Loucy (cell line): ENCODE measurements around the gene CERS4.

Source experiments
- H2AFZ ChIP-seq: fragments of 200-600 bp; sonication (generic); 2 replicates; pipeline ENCODE4 v1.6.0; 2016; ENCODE audit warnings: antibody characterized with exemption, mild to moderate bottlenecking, low read length, moderate library complexity
- H3F3A ChIP-seq: fragments of 200-600 bp; 2 replicates; pipeline ENCODE4 v1.6.0; 2016; ENCODE audit warnings: antibody characterized with exemption, low read depth, mild to moderate bottlenecking
- H3K27me3 ChIP-seq: fragments of 200-600 bp; sonication (generic); 2 replicates; pipeline ENCODE4 v1.6.1; 2014; ENCODE audit warnings: low read length, mild to moderate bottlenecking; ENCODE audit not compliant: insufficient read depth, poor library complexity, severe bottlenecking
- H3K36me3 ChIP-seq: fragments of 200-600 bp; sonication (generic); 2 replicates; pipeline ENCODE4 v1.6.1; 2016; ENCODE audit warnings: low read length; ENCODE audit not compliant: insufficient read depth
- H3K4me1 ChIP-seq: fragments of 200-600 bp; sonication (generic); 2 replicates; pipeline ENCODE4 v1.5.1; 2014; ENCODE audit warnings: low read length, mild to moderate bottlenecking; ENCODE audit not compliant: insufficient read depth, poor library complexity, severe bottlenecking
- H3K4me2 ChIP-seq: fragments of 200-600 bp; sonication (generic); 2 replicates; pipeline ENCODE4 v1.6.0; 2014; ENCODE audit warnings: antibody characterized with exemption, low read length, low read depth, mild to moderate bottlenecking; ENCODE audit not compliant: poor library complexity, severe bottlenecking
- H3K4me3 ChIP-seq: fragments of 200-600 bp; sonication (generic); 2 replicates; pipeline ENCODE4 v1.5.1; 2014; ENCODE audit warnings: low read length, mild to moderate bottlenecking, mixed read lengths; ENCODE audit not compliant: poor library complexity, severe bottlenecking
- H3K79me2 ChIP-seq: fragments of 200-600 bp; sonication (generic); 2 replicates; pipeline ENCODE4 v1.6.1; 2014; ENCODE audit warnings: low read length; ENCODE audit not compliant: insufficient read depth
- H3K9ac ChIP-seq: fragments of 200-600 bp; sonication (generic); 2 replicates; pipeline ENCODE4 v1.6.0; 2014; ENCODE audit warnings: mild to moderate bottlenecking, low read depth, low read length, moderate library complexity; ENCODE audit not compliant: poor library complexity, severe bottlenecking
- H3K9me2 ChIP-seq: fragments of 200-600 bp; sonication (generic); replicated peaks from 2 replicates; pipeline ENCODE4 v1.6.1; 2016; ENCODE audit warnings: low read depth, low read length, mixed read lengths
- H3K9me3 ChIP-seq: fragments of 200-600 bp; sonication (generic); 2 replicates; pipeline ENCODE4 v1.6.1; 2014; ENCODE audit warnings: mild to moderate bottlenecking, antibody characterized with exemption, low read length, low read depth; ENCODE audit not compliant: insufficient read depth
- H4K20me1 ChIP-seq: fragments of 200-600 bp; sonication (generic); 2 replicates; pipeline ENCODE4 v1.6.0; 2014; ENCODE audit warnings: antibody characterized with exemption, low read length, mild to moderate bottlenecking; ENCODE audit not compliant: insufficient read depth, poor library complexity, severe bottlenecking
- CTCF ChIP-seq: fragments of 200-600 bp; sonication (generic); conservative IDR thresholded peaks from 2 replicates; pipeline ENCODE4 v1.5.1; 2014; ENCODE audit warnings: mild to moderate bottlenecking, antibody characterized with exemption, low read length
- EZH2phosphoT487 ChIP-seq: fragments of 200-600 bp; IDR thresholded peaks from 2 replicates; pipeline ENCODE4 v1.6.1; 2018; ENCODE audit warnings: antibody characterized with exemption, mild to moderate bottlenecking, moderate library complexity, borderline replicate concordance

Gene CERS4

DNA sequence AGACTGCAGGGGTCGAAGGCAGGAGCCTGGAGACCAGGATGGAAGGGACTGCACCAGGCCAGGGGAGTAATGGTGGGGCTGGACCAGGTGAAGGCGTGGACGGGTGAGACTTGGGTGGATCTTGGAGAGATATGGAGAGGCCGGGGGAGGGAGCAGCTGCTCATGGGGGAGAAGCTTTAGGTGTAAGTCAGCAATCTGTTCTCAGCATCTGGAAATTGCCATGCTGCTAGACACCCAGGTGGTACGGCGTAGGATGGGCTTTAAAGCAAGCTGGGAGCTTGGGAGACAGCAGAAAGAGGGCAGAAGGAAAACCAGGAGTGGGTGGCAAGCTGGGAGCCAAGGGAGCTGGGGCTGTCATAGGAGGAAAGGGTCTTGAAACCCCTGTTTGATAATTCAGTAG lies 3.0 kb downstream of the CERS4 start:
- H3K4me1 ChIP-seq, result peaks cover 47% of the 10 kb centered on the region
- H3K79me2 ChIP-seq, result peaks cover 56% of the 10 kb centered on the region
- H3K9me3 ChIP-seq, result no peaks in the 10 kb centered on the region
- peaks cover 7% of the 10 kb centered on the region for H4K20me1 ChIP-seq
- no peaks in the 10 kb centered on the region for H3K36me3 ChIP-seq
- peak overlapping the region; percentile 76 for H3K9ac ChIP-seq
- no peaks in the 10 kb centered on the region for H3F3A ChIP-seq
- TF ChIP-seq CTCF, result no peak
- TF ChIP-seq EZH2phosphoT487, result no peak
- H3K4me3 ChIP-seq, result peak overlapping the region; percentile 77
- no peaks in the 10 kb centered on the region for H3K27me3 ChIP-seq
- no peak overlapping the region for H2AFZ ChIP-seq
- peak overlapping the region; percentile 73 for H3K4me2 ChIP-seq
- no peaks in the 10 kb centered on the region for H3K9me2 ChIP-seq

DNA sequence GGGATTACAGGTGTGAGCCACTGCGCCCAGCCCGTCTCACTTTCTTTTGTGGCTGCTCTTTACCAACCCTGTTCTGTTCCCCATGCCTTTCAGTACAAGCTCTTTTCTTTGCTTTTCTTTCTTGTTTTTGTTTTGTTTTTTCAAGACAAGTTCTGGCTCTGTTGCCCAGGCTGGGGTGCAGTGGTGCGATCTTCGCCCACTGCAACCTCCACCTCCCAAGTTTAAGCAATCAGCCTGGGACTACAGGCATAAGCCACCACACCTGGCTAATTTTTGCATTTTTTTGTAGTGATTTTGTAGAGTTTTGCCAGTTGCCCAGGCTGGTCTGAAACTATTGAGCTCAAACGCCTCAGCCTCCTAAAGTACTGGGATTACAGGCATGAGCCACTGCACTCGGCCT lies 3.7 kb downstream of the CERS4 start:
- Histone ChIP-seq H3K9me3 (no peaks in the 10 kb centered on the region), H4K20me1 (peaks cover 7% of the 10 kb centered on the region), H3K36me3 (no peaks in the 10 kb centered on the region), H3K9ac (no peak overlapping the region), H3K9me2 (no peaks in the 10 kb centered on the region), H3K4me1 (peaks cover 47% of the 10 kb centered on the region), H3K27me3 (no peaks in the 10 kb centered on the region), H3K4me3 (no peak overlapping the region), H2AFZ (no peak overlapping the region), H3K79me2 (peaks cover 56% of the 10 kb centered on the region), H3K4me2 (peak overlapping the region; percentile 28), H3F3A (no peaks in the 10 kb centered on the region)
- TF ChIP-seq CTCF, result no peak
- no peak for TF ChIP-seq EZH2phosphoT487

DNA sequence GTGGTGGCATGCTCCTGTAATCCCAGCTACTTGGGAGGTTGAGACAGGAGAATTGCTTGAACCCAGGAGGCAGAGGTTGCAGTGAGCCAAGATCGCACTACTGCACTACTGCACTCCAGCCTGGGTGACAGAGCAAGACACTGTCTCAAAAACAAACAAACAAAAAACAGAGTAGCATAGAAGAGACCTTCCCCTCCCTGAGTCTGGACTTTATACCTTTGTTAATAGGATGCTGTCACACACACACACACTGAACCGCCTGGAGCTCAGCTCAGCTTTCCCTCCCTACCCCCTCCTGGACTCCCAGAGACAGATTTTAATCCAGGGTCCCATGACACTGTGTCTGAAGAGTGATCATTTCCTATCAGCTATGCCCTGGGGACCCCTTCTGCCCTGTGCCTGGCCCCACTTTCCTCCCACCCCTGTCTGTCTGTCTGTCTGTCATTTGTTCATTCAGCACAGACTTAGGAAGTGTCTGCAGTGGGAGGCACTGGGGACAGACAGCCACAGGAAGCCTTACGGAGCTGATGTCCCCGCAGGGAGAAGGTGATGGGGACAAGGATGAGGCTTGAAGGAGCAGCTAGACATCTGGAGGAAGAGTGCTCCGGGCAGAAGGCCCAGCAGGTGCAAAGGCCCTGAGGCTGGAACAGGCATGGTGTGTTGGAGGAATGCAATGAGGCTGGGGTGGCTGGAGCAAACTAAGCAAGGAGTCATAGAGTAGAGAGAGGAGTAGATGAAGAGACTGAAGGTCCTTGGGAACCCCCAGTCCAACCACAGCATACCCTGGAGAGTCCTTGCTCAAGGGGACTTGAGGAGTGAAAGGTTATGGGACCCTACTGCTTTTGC lies 4.9 kb downstream of the CERS4 start:
- Histone ChIP-seq H4K20me1 (peaks cover 7% of the 10 kb centered on the region), H3K4me1 (peaks cover 44% of the 10 kb centered on the region), H3K9me3 (no peaks in the 10 kb centered on the region), H3K9ac (peak overlapping the region; percentile 43), H3K4me3 (peak overlapping the region; percentile 45), H3F3A (no peaks in the 10 kb centered on the region), H3K27me3 (no peaks in the 10 kb centered on the region), H3K79me2 (peaks cover 56% of the 10 kb centered on the region), H3K36me3 (no peaks in the 10 kb centered on the region), H3K9me2 (no peaks in the 10 kb centered on the region), H2AFZ (no peak overlapping the region), H3K4me2 (peak overlapping the region; percentile 59)
- no peak for TF ChIP-seq EZH2phosphoT487
- TF ChIP-seq CTCF, result no peak
